Hepatocyte (in vitro differentiated cells): ENCODE data around the gene ATP9B. TPM values are rescaled to one million over a fixed set of nuclear protein-coding genes. Genes with fewer than 3 reads are reported as not detected.

Experiments
- DNase-seq: peaks from one replicate; pipeline ENCODE4 v3.0.0-alpha.2; 2016; ENCODE audit warnings: low spot score
- H2AFZ ChIP-seq: fragments of 200-600 bp; sonication (generic); 2 replicates; pipeline ENCODE4 v1.6.0; 2016; ENCODE audit warnings: antibody characterized with exemption, mild to moderate bottlenecking
- H3K27ac ChIP-seq: fragments of 200-600 bp; sonication (generic); 2 replicates; pipeline ENCODE4 v1.5.1; 2016; ENCODE audit warnings: mild to moderate bottlenecking
- H3K27me3 ChIP-seq: fragments of 200-600 bp; sonication (generic); 2 replicates; pipeline ENCODE4 v1.6.1; 2016
- H3K36me3 ChIP-seq: fragments of 200-600 bp; sonication (generic); replicated peaks from 2 replicates; pipeline ENCODE4 v1.5.1; 2016; ENCODE audit warnings: low read depth; ENCODE audit not compliant: insufficient read depth
- H3K4me1 ChIP-seq: fragments of 200-600 bp; sonication (generic); 2 replicates; pipeline ENCODE4 v1.5.1; 2016; ENCODE audit warnings: mild to moderate bottlenecking, moderate library complexity; ENCODE audit not compliant: insufficient read depth
- H3K4me2 ChIP-seq: fragments of 200-600 bp; sonication (generic); 2 replicates; pipeline ENCODE4 v1.6.0; 2016
- H3K4me3 ChIP-seq: fragments of 200-600 bp; sonication (generic); 2 replicates; pipeline ENCODE4 v1.5.1; 2016; ENCODE audit warnings: mild to moderate bottlenecking
- H3K79me2 ChIP-seq: fragments of 200-600 bp; sonication (generic); 2 replicates; pipeline ENCODE4 v1.6.0; 2017; ENCODE audit warnings: mild to moderate bottlenecking
- H3K9me2 ChIP-seq: fragments of 200-600 bp; sonication (generic); replicated peaks from 2 replicates; pipeline ENCODE4 v1.6.0; 2017; ENCODE audit warnings: mild to moderate bottlenecking; ENCODE audit not compliant: insufficient read depth
- H3K9me3 ChIP-seq: fragments of 200-600 bp; sonication (generic); 2 replicates; pipeline ENCODE4 v1.5.1; 2016; ENCODE audit warnings: low read depth, mild to moderate bottlenecking
- H4K20me1 ChIP-seq: fragments of 200-600 bp; sonication (generic); 2 replicates; pipeline ENCODE4 v1.6.0; 2016; ENCODE audit warnings: mild to moderate bottlenecking; ENCODE audit not compliant: insufficient read depth, poor library complexity, severe bottlenecking
- CTCF ChIP-seq: fragments of 200-600 bp; sonication (generic); IDR thresholded peaks from 2 replicates; pipeline ENCODE4 v1.5.1; 2016; ENCODE audit warnings: antibody characterized with exemption, mild to moderate bottlenecking; ENCODE audit not compliant: poor library complexity
- EZH2 ChIP-seq: fragments of 200-600 bp; sonication (generic); IDR thresholded peaks from 2 replicates; pipeline ENCODE4 v1.6.1; 2016; ENCODE audit warnings: antibody characterized with exemption, mild to moderate bottlenecking, borderline replicate concordance
- EZH2phosphoT487 ChIP-seq: fragments of 200-600 bp; sonication (generic); IDR thresholded peaks from one replicate; pipeline ENCODE4 v1.6.1; 2018; ENCODE audit warnings: antibody characterized with exemption, mild to moderate bottlenecking, low read depth, moderate library complexity; ENCODE audit not compliant: unreplicated experiment, severe bottlenecking
- WGBS: methylation state at CpG from one replicate; pipeline ENCODE4 v1.1.6; 2016; ENCODE audit warnings: low lambda C conversion rate; ENCODE audit errors: missing lambda C conversion rate; 5-methylcytosine and 5-hydroxymethylcytosine counted together
- polyA plus RNA-seq: library from polyadenylated mRNA; unstranded; fragments of >200 nt; fragmentation: Nextera tagmentation; extraction: Ambion mirVana; gene quantifications from 2 replicates; pipeline ENCODE4 v1.2.1, GENCODE V29; 2016
- total RNA-seq: library from RNA; depleted of rRNA; stranded (reverse); fragments of >200 nt; gene quantifications from 2 replicates; pipeline ENCODE4 v1.2.3, GENCODE V29; 2014

ATP9B gene
- total and polyA plus RNA-seq, 2 experiments from 2014 or later = 14.6 to 23.8 TPM

GRCh38 chr18:79410171-79410641, 341.0 kb downstream of the ATP9B start:
- 98% methylated on average over 29 of the region's 30 CpGs for WGBS
- Histone ChIP-seq H3K4me3 (no peak overlapping the region), H3K4me1 (no peaks in the 10 kb centered on the region), H3K9me3 (no peaks in the 10 kb centered on the region), H3K79me2 (no peaks in the 10 kb centered on the region), H2AFZ (no peak overlapping the region), H3K36me3 (no peaks in the 10 kb centered on the region), H3K27me3 (no peaks in the 10 kb centered on the region), H3K4me2 (no peak overlapping the region), H3K27ac (no peak overlapping the region), H3K9me2 (no peaks in the 10 kb centered on the region), H4K20me1 (no peaks in the 10 kb centered on the region)
- TF ChIP-seq EZH2phosphoT487 = no peak
- DNase-seq = no peak

GRCh38 chr18:79410731-79411613, 341.8 kb downstream of the ATP9B start:
- Histone ChIP-seq H3K4me3 (no peak overlapping the region), H3K27ac (no peak overlapping the region), H3K36me3 (no peaks in the 10 kb centered on the region), H2AFZ (no peak overlapping the region), H3K4me1 (no peaks in the 10 kb centered on the region), H3K4me2 (no peak overlapping the region), H3K9me3 (no peaks in the 10 kb centered on the region), H4K20me1 (no peaks in the 10 kb centered on the region), H3K79me2 (no peaks in the 10 kb centered on the region), H3K27me3 (no peaks in the 10 kb centered on the region), H3K9me2 (no peaks in the 10 kb centered on the region)
- WGBS = 99% methylated on average over 55 of the region's 84 CpGs
- DNase-seq = no peak
- no peak for TF ChIP-seq CTCF
- no peak for TF ChIP-seq EZH2

- Histone ChIP-seq H3K27ac (no peak overlapping the region), H3K27me3 (no peaks in the 10 kb centered on the region), H3K4me2 (no peak overlapping the region), H3K36me3 (no peaks in the 10 kb centered on the region), H3K9me2 (no peaks in the 10 kb centered on the region), H3K9me3 (no peaks in the 10 kb centered on the region), H2AFZ (no peak overlapping the region), H3K4me1 (no peaks in the 10 kb centered on the region), H4K20me1 (no peaks in the 10 kb centered on the region), H3K79me2 (no peaks in the 10 kb centered on the region), H3K4me3 (no peak overlapping the region)
- 81% methylated on average over 44 of the region's 47 CpGs for WGBS
- TF ChIP-seq EZH2phosphoT487 (no peak), CTCF (no peak), EZH2 (no peak)
- no peak for DNase-seq
Observed at GRCh38 chr18:79411614-79412526, 342.7 kb downstream of the ATP9B start.
